Measurements from ENCODE around the gene KRTAP12-4.

Gene KRTAP12-4, protein sequence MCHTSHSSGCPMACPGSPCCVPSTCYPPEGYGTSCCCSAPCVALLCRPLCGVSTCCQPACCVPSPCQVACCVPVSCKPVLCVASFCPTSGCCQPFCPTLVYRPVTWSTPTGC

DNA sequence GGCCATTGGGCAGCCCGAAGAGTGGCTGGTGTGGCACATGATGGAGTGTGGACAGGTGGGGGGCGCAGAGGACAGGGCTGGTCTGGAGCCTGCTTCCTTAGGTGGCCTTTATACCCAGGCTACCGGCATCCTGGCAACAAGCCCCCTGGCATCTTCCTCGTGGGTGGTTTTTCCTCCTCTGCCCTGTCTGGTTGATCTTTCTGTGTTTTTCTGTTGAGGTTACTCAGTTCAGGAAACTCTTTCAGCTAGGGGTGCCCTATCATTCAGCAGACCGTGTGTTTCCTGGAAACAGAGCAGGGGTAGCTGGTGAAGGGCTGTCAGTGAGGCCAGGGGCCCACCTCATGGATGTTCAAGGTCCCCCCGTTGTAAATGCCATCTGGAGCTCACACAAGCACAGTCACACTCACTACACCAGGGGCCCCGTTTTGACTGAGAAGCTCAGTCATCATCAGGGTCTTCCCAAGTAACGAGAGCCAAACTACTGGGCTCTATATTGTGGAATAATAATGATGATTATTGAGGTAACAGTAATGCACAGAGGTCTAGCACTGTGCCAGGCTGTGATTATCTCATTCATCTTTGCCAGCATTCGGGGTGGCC, at the start of gene KRTAP12-4:
Gene KRTAP12-4 (minus strand): TSS at position 84 of the 600 bp plus-strand sequence. CDS start 45 bp downstream, at position 39.
- TF ChIP-seq, protein P1, sequence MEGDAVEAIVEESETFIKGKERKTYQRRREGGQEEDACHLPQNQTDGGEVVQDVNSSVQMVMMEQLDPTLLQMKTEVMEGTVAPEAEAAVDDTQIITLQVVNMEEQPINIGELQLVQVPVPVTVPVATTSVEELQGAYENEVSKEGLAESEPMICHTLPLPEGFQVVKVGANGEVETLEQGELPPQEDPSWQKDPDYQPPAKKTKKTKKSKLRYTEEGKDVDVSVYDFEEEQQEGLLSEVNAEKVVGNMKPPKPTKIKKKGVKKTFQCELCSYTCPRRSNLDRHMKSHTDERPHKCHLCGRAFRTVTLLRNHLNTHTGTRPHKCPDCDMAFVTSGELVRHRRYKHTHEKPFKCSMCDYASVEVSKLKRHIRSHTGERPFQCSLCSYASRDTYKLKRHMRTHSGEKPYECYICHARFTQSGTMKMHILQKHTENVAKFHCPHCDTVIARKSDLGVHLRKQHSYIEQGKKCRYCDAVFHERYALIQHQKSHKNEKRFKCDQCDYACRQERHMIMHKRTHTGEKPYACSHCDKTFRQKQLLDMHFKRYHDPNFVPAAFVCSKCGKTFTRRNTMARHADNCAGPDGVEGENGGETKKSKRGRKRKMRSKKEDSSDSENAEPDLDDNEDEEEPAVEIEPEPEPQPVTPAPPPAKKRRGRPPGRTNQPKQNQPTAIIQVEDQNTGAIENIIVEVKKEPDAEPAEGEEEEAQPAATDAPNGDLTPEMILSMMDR (conservative IDR thresholded peaks at IDR 0.05; ENCODE audit: control insufficient read depth, insufficient read depth, low read depth, low read length): no peak
- DNase-seq (ENCODE audit: low read depth): no peak
- H3K4me3 ChIP-seq (ENCODE audit: control insufficient read depth, low read depth, low read length): no peak within 1 kb of the TSS

DNA sequence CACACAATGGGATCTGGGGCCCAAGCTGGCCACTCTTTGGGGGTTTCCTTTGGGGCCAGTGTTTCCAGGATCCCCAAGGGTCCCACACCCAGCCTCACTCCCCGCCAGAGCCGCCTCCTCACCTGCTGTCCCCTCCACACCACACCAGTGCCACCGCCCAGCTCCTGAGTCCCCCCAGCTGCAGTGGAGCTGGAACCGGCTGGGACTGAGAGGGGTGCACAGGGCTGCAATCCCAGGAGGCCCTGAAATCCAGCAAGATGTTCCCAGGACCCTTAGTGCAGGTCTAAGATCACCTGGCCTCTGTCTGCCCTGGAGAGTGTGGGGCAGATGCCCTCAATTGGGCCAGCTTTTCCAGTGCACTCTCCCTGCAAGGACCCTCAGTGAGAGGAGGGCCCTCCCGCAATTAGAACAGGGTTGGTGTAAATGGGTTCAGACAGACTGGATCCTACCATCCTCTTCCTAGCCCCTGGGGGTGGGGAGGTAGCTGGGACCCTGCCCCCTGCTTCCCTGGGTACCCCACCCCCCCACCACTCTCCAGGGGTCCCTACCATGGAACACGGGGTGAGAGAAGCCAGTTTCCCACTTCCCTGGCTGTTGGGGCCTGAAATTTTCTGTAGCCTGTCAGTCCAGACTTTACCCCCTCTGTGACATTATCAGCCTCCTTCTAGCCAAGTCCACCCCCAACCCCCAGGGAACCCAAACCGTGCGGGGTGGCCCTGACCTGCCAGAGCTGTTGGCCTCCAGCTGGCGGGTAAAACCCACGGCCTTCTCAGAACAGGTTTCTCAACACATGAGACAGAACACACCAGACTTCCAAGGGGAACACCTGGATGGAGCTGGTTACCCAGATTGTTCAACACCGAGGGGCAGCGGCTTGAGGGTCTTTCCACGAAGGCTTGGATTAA, 49.5 kb upstream of the KRTAP12-4 start:
- TF ChIP-seq, protein P1 (conservative IDR thresholded peaks at IDR 0.05; ENCODE audit: control insufficient read depth, insufficient read depth, low read depth, low read length): no peak
- DNase-seq (ENCODE audit: low read depth): no peak
- H3K4me3 ChIP-seq (ENCODE audit: control insufficient read depth, low read depth, low read length): no peak overlapping the region

DNA sequence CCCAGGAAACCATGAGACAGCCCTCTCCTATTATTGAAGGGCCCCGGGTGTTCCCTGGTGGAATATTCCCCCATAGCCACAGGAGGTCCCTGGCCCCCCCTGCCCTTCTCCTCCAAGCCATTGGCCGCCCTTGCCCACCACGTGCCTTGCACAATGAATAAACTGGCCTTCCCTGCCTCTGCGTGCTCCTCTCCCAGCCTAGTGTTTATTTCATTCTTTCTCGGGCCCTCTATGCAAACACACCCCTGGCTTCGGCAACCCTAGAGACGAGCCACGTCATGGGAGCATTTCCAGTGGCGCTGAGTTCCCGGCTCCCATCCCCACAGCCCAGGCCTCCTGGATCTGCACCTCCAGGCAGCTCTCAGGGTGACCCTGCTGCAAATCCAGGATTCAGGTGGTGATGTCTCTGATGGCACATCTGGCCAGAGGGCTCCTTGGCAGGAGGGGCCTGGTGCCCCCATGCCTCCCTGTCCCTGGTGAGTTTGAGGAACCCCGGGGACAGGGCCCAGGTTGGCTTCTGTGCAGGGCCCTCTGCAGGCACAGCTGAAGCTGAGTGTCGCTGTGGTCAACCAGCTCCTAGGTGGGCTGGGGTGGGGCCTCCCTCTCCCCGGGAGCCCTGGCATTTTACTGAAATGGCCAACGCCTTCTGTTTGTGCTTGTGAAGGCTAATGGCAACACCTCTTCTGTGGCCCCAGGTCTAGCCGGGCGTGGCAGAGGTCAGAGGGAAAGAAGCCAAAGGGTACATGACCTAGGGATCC, 48.7 kb upstream of the KRTAP12-4 start:
- TF ChIP-seq, protein P1 (conservative IDR thresholded peaks at IDR 0.05; ENCODE audit: control insufficient read depth, insufficient read depth, low read depth, low read length): no peak
- no peak for DNase-seq (ENCODE audit: low read depth)

DNA sequence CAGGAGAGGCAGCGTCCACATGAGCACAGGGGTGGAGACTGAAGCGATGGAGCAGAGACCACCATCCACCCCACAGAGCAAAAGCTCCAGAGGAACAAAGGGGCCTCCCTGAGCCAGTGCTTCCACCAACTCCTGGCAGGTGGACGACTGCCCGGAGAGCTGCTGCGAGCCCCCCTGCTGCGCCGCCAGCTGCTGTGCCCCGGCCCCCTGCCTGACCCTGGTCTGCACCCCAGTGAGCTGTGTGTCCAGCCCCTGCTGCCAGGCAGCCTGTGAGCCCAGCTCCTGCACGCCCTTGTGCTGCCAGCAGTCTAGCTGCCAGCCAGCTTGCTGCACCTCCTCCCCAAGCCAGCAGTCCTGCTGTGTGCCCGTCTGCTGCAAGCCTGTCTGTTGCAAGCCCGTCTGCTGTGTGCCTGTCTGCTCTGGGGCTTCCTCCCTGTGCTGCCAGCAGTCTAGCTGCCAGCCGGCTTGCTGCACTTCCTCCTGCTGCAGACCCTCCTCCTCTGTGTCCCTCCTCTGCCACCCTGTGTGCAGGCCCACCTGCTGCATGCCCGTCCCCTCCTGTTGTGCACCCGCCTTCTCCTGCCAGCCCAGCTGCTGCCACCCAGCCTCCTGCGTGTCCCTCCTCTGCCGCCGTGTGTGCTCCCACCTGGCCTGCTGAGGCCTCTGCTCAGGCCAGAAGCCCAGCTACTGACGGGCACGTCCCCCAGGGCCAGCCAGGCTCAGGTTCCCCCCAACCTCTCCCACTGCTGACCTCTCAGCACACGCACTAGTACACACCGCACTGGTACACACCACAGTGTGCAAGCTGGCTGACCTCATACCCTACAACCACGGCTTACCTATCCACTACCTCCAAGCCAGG, 47.9 kb upstream of the KRTAP12-4 start:
- H3K4me3 ChIP-seq (ENCODE audit: control insufficient read depth, low read depth, low read length): no peak overlapping the region
- no peak for DNase-seq (ENCODE audit: low read depth)
- TF ChIP-seq, protein P1 (conservative IDR thresholded peaks at IDR 0.05; ENCODE audit: control insufficient read depth, insufficient read depth, low read depth, low read length): no peak

More for the DNA sequence above, 48.7 kb upstream of the KRTAP12-4 start:
- H3K4me3 ChIP-seq (ENCODE audit: control insufficient read depth, low read depth, low read length): no peak overlapping the region

DNA sequence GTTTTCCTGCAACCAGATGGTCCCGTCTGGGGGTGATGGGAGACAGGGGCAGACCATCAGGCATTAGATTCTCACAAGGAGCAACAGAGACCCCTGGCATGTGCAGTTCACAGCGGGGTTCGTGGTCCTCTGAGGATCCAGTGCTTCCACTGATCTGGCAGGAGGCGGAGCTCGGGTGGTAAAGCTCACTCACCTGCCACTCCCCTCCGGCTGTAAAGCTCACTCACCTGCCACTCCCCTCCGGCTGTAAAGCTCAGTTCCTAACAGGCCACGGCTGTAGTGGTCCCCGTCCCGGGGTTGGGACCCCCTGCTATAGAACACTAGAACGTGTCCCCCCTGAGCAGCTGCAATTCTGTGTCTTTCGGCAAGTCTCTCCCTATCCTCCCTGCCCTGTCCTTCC, 47.1 kb upstream of the KRTAP12-4 start:
- H3K4me3 ChIP-seq (ENCODE audit: control insufficient read depth, low read depth, low read length): no peak overlapping the region
- DNase-seq (ENCODE audit: low read depth): no peak
- TF ChIP-seq, protein P1 (conservative IDR thresholded peaks at IDR 0.05; ENCODE audit: control insufficient read depth, insufficient read depth, low read depth, low read length): no peak
